Germinal center (tissue), 1 donor: ENCODE results near the gene NR2F2.

Experiments
- DNase-seq: peaks from one replicate; pipeline ENCODE4 v3.0.0; 2012; ENCODE audit warnings: mixed read lengths, low spot score

Gene NR2F2

GRCh38 chr15:96320107-96320506 lies 10.4 kb upstream of the NR2F2 start:
- DNase-seq, result no peak

GRCh38 chr15:96320703-96321638 lies 9.5 kb upstream of the NR2F2 start:
- no peak for DNase-seq

GRCh38 chr15:96321639-96322535 lies 8.6 kb upstream of the NR2F2 start:
- no peak for DNase-seq

GRCh38 chr15:96322536-96323318 lies 7.8 kb upstream of the NR2F2 start:
- no peak for DNase-seq

- DNase-seq, result no peak
Observed at GRCh38 chr15:96323319-96324145, 7.0 kb upstream of the NR2F2 start.

GRCh38 chr15:96324192-96324895 lies 6.2 kb upstream of the NR2F2 start:
- no peak for DNase-seq

GRCh38 chr15:96324940-96325540 lies 5.5 kb upstream of the NR2F2 start:
- no peak for DNase-seq

- DNase-seq, result no peak
Observed at GRCh38 chr15:96325541-96326327, 4.8 kb upstream of the NR2F2 start.

GRCh38 chr15:96326328-96327154 lies 4.0 kb upstream of the NR2F2 start:
- DNase-seq, result no peak

GRCh38 chr15:96327155-96327741 lies 3.3 kb upstream of the NR2F2 start:
- no peak for DNase-seq

GRCh38 chr15:96328181-96328876 lies 2.2 kb upstream of the NR2F2 start:
- DNase-seq, result no peak

- no peak for DNase-seq
Observed at GRCh38 chr15:96328877-96329195, 1.7 kb upstream of the NR2F2 start.

- no peak for DNase-seq
Observed at GRCh38 chr15:96329403-96329981, 1.0 kb upstream of the NR2F2 start.

GRCh38 chr15:96330064-96330449 lies 443 bp upstream of the NR2F2 start:
- DNase-seq, result no peak

- DNase-seq, result no peak
Observed at GRCh38 chr15:96331144-96331944, 844 bp downstream of the NR2F2 start.

- no peak for DNase-seq
Observed at GRCh38 chr15:96331945-96332636, 1.6 kb downstream of the NR2F2 start.
